Astrocyte of the spinal cord (primary cell): ENCODE measurements around the gene ORAI2.

Source experiments
- DNase-seq: peaks from one replicate; pipeline ENCODE4 v3.0.0; 2011; ENCODE audit warnings: low read depth, low spot score
- H3K4me3 ChIP-seq: 2 replicates; pipeline ENCODE4 v1.5.1; 2011; ENCODE audit warnings: low read depth, mild to moderate bottlenecking, low read length, moderate library complexity
- in situ Hi-C: cut with HindIII; loops from 2 replicates; pipeline ENCODE4 v1.10.0; 2017; ENCODE audit warnings: low sequenced_read_pairs
- TF ChIP-seq, protein P1 (sequence below): IDR thresholded peaks from 2 replicates; pipeline ENCODE4 v1.5.1; 2012; ENCODE audit warnings: low read depth, mild to moderate bottlenecking, low read length, inconsistent platforms

The ORAI2 gene

DNA sequence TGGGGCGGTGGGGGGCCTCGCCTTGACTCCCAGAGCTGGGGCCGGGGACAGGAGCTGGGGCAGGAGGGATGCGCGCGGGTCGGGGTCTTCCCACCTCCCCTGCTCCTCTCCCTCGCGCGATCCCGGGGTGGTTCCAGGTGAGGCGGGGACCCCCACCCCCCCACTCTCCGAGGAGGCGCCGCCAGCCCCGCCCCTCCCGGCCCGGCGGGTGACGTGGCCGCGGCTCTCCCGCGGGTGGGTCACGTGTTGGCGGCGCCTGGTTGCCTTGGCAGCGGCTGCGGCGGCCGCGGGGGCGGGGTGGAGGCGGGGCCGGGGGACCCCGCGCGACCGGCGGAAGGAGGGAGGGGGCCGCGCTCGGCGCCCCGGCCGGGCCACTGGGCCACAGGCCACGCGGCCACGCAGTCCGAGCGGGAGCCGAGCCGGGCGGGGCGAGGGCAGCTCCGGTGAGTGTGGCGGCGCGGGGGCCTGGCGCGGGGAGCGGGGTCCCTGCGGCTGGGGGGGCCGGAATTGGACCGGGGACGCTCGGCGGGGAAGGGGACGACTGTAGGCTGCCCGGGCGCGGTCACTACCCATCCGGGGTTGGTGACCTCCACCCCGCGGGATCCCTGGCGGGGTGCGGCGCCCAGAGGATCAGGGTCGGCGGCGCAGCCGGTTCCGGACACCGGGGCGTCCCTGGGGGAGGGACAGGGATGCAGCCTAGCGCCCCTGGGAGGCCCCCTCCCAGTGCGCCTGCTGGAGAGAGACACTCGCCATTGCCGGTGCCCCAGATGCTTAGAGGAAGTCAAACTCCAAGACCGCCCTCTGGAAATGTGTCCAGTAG lies at the start of gene ORAI2:
Gene ORAI2 (plus strand): TSS at position 357 of the 820 bp plus-strand sequence. CDS start 5,382 bp downstream, outside the sequence.
- TF ChIP-seq, protein P1, sequence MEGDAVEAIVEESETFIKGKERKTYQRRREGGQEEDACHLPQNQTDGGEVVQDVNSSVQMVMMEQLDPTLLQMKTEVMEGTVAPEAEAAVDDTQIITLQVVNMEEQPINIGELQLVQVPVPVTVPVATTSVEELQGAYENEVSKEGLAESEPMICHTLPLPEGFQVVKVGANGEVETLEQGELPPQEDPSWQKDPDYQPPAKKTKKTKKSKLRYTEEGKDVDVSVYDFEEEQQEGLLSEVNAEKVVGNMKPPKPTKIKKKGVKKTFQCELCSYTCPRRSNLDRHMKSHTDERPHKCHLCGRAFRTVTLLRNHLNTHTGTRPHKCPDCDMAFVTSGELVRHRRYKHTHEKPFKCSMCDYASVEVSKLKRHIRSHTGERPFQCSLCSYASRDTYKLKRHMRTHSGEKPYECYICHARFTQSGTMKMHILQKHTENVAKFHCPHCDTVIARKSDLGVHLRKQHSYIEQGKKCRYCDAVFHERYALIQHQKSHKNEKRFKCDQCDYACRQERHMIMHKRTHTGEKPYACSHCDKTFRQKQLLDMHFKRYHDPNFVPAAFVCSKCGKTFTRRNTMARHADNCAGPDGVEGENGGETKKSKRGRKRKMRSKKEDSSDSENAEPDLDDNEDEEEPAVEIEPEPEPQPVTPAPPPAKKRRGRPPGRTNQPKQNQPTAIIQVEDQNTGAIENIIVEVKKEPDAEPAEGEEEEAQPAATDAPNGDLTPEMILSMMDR = no peak
- in situ Hi-C loops = no loop called here
- peak within 1 kb of the TSS; percentile 65 for H3K4me3 ChIP-seq
- peak; percentile 62 for DNase-seq

GRCh38 chr7:102387064-102387463 lies 46.3 kb upstream of the ORAI2 start:
- TF ChIP-seq, protein P1 = no peak
- in situ Hi-C loops = no loop called here
- no peak overlapping the region for H3K4me3 ChIP-seq
- no peak for DNase-seq

GRCh38 chr7:102389810-102390209 lies 43.6 kb upstream of the ORAI2 start:
- in situ Hi-C loops = no loop called here
- TF ChIP-seq, protein P1 = no peak
- H3K4me3 ChIP-seq = no peak overlapping the region
- DNase-seq = no peak

DNA sequence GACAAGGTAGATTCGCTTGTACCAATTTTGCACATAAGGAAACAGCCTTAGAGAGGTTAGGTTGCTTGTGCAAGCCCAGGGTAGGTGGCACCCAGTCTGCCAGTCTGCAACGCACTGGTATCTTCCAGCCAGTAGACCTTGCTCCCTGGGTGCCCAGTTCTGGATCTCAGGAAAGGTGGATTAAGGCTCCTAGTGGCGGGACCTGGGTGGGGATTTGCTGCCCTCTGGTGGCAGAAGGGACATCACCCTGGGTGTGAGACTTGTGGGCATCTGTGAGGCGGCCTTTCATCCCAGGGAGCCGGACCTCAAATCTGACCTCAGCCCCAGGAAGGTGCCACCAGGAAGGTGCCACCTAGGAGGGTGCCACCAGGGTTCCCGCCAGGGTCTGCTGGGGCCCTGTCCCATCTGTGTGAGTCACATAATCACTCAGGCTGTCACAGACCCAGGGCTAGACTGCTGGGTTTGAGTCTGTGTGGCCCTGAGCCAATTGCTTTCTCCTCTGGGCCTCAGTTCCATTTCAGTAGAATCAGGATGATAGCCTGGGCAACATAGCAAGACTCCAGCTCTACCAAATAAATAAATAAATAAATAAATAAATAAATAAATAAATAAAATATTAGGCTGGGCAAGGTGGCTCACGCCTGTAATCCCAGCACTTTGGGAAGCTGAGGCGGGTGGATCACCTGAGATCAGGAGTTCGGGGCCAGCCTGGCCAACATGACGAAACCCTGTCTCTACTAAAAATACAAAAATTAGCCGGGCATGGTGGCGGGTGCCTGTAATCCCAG lies 42.5 kb upstream of the ORAI2 start:
- peak; percentile 72 for DNase-seq
- in situ Hi-C loops = no loop called here
- TF ChIP-seq, protein P1 = peak; percentile 91

GRCh38 chr7:102392330-102392729 lies 41.0 kb upstream of the ORAI2 start:
- H3K4me3 ChIP-seq = no peak overlapping the region
- DNase-seq = no peak
- TF ChIP-seq, protein P1 = no peak
- in situ Hi-C loops = no loop called here

More for the DNA sequence above, 42.5 kb upstream of the ORAI2 start:
- no peak overlapping the region for H3K4me3 ChIP-seq

- no peak for DNase-seq
- H3K4me3 ChIP-seq = no peak overlapping the region
- TF ChIP-seq, protein P1 = no peak
- in situ Hi-C loops = no loop called here
These were observed 39.9 kb upstream of the ORAI2 start for GRCh38 chr7:102393467-102393866.
